Activated CD8-positive, alpha-beta T cell treated with anti-CD3 and anti-CD28 coated beads for 36 hours (primary cell): ENCODE results near the gene HLA-B. TPM values are rescaled to one million over a fixed set of nuclear protein-coding genes. Genes with fewer than 3 reads are reported as not detected.

ENCODE experiments used
- ATAC-seq: fragments of 200-7000 bp; cut with Tn5 transposase; one replicate; pipeline ENCODE4 v1.10.0; 2021; ENCODE audit warnings: mild to moderate bottlenecking, moderate library complexity
- CTCF ChIA-PET: fragments of 350-600 bp; sonication (Branson Sonifier 250); formaldehyde crosslinking; loops from one replicate; lab custom pipeline; 2021; ENCODE audit warnings: antibody characterized with exemption; lab: Charles Lee
- POLR2A ChIA-PET: fragments of 350-600 bp; sonication (Branson Sonifier 250); formaldehyde crosslinking; loops from one replicate; lab custom pipeline; 2021; ENCODE audit warnings: antibody characterized with exemption; lab: Charles Lee
- DNase-seq: peaks from one replicate; pipeline ENCODE4 v3.0.0-alpha.2; 2020
- H3K27ac Mint-ChIP-seq: one replicate; pipeline ENCODE4 v1.8.0; 2021; ENCODE audit warnings: mild to moderate bottlenecking, mixed read lengths
- H3K27me3 Mint-ChIP-seq: one replicate; pipeline ENCODE4 v1.8.0; 2021; ENCODE audit warnings: mixed read lengths
- H3K36me3 Mint-ChIP-seq: one replicate; pipeline ENCODE4 v1.8.0; 2021; ENCODE audit warnings: low read depth, mixed read lengths
- H3K4me1 Mint-ChIP-seq: one replicate; pipeline ENCODE4 v1.8.0; 2021; ENCODE audit warnings: low read depth, mixed read lengths
- H3K4me3 Mint-ChIP-seq: one replicate; pipeline ENCODE4 v1.8.0; 2021; ENCODE audit warnings: mild to moderate bottlenecking, moderate library complexity, mixed read lengths
- H3K9me3 Mint-ChIP-seq: one replicate; pipeline ENCODE4 v1.8.0; 2021; ENCODE audit warnings: mixed read lengths
- intact Hi-C: fragments of 100-400 bp; cut with micrococcal nuclease; formaldehyde crosslinking; loops from one replicate; pipeline ENCODE4 v1.10.0; 2022
- total RNA-seq, 2 experiments: library from RNA; stranded (reverse); gene quantifications; one replicate each; pipeline ENCODE4 v1.2.3, GENCODE V29; 2021
- TF ChIP-seq, protein P1 (sequence below): fragments of 200-600 bp; IDR thresholded peaks from one replicate; pipeline ENCODE4 v1.8.0; 2022; ENCODE audit warnings: antibody characterized with exemption, mild to moderate bottlenecking

HLA-B gene
- total RNA-seq, 2 experiments from 2014 or later, result 2,892 to 2,968 TPM

DNA sequence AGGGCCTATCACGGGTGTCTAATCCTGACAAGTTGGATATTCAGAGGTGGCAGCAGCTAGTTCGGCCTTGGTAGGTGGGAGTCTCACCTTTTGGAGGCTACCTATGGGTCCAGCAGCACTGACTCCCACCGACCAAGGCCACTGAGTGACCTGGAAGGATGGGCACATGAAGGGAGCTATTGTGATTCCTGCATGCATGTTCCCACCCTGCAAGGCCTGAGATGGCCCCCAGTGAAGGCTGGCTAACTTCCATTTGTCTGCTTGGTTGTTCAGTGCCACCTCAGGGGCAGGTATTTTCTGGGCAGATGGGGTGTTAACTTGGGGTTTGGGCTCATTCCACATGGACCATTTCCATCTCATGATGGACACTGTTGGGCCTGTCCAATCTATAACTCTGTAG is 28.1 kb upstream of the HLA-B start:
- Mint-ChIP-seq H3K9me3 (no peaks in the 10 kb centered on the region), H3K36me3 (no peaks in the 10 kb centered on the region), H3K4me3 (no peak overlapping the region), H3K27me3 (peaks cover under 1% of the 10 kb centered on the region), H3K4me1 (peaks cover 2% of the 10 kb centered on the region), H3K27ac (no peak overlapping the region)
- ATAC-seq (no peak), DNase-seq (no peak)
- TF ChIP-seq, protein P1, sequence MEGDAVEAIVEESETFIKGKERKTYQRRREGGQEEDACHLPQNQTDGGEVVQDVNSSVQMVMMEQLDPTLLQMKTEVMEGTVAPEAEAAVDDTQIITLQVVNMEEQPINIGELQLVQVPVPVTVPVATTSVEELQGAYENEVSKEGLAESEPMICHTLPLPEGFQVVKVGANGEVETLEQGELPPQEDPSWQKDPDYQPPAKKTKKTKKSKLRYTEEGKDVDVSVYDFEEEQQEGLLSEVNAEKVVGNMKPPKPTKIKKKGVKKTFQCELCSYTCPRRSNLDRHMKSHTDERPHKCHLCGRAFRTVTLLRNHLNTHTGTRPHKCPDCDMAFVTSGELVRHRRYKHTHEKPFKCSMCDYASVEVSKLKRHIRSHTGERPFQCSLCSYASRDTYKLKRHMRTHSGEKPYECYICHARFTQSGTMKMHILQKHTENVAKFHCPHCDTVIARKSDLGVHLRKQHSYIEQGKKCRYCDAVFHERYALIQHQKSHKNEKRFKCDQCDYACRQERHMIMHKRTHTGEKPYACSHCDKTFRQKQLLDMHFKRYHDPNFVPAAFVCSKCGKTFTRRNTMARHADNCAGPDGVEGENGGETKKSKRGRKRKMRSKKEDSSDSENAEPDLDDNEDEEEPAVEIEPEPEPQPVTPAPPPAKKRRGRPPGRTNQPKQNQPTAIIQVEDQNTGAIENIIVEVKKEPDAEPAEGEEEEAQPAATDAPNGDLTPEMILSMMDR, result no peak
- ChIA-PET POLR2A (no interaction called here), CTCF (interaction anchor here (1.5 to 1.6 kb wide), 2 partner anchors 8 to 18 kb away, joined by 4 to 5 read pairs; no protein-coding TSS in a partner anchor)
- intact Hi-C loops, result no loop called here

DNA sequence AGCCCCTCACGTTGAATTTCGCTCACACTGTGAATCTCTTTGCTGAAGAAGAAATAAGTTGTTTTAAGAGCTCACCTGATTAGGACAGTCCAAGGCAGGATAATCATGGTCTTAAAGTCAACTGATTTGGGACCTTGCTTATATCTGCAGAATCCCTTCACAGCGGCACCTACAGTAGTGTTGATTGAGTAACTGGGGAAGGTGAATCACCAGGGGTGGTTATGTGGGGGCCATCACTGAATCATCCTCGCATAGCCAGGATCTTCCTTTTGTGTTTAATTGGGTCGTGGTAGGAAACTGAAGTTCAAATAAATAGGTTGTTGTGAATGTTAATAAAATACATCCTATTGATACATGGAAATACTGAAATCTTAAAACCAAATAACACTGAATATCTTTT is 26.2 kb upstream of the HLA-B start:
- no peaks in the 10 kb centered on the region for H3K36me3 Mint-ChIP-seq
- H3K9me3 Mint-ChIP-seq, result no peaks in the 10 kb centered on the region
- no peak overlapping the region for H3K27ac Mint-ChIP-seq
- ATAC-seq, result peak; percentile 87
- ChIA-PET POLR2A (no interaction called here), CTCF (interaction anchor here (0.7 to 1.0 kb wide), 2 partner anchors 59 to 61 kb away, joined by 3 read pairs; no protein-coding TSS in a partner anchor)
- TF ChIP-seq, protein P1, result no peak
- peaks cover 9% of the 10 kb centered on the region for H3K27me3 Mint-ChIP-seq
- H3K4me3 Mint-ChIP-seq, result no peak overlapping the region
- H3K4me1 Mint-ChIP-seq, result peaks cover 2% of the 10 kb centered on the region
- intact Hi-C loops, result no loop called here
- DNase-seq, result peak; percentile 24

GRCh38 chr6:31381666-31382065 is 24.7 kb upstream of the HLA-B start:
- DNase-seq (no peak), ATAC-seq (no peak)
- CTCF ChIA-PET, result interaction anchor here (1.6 to 3.0 kb wide), 5 partner anchors 15 to 294 kb away, joined by 4 to 10 read pairs (median 5); no protein-coding TSS in a partner anchor
- TF ChIP-seq, protein P1, result no peak
- Mint-ChIP-seq H3K27me3 (peaks cover 9% of the 10 kb centered on the region), H3K4me1 (peaks cover 2% of the 10 kb centered on the region), H3K9me3 (no peaks in the 10 kb centered on the region), H3K27ac (no peak overlapping the region), H3K4me3 (no peak overlapping the region), H3K36me3 (no peaks in the 10 kb centered on the region)
- intact Hi-C loops, result no loop called here
- POLR2A ChIA-PET, result interaction anchor here (0.9 kb wide), 1 partner anchor 15 kb away, joined by 3 read pairs; no protein-coding TSS in a partner anchor

DNA sequence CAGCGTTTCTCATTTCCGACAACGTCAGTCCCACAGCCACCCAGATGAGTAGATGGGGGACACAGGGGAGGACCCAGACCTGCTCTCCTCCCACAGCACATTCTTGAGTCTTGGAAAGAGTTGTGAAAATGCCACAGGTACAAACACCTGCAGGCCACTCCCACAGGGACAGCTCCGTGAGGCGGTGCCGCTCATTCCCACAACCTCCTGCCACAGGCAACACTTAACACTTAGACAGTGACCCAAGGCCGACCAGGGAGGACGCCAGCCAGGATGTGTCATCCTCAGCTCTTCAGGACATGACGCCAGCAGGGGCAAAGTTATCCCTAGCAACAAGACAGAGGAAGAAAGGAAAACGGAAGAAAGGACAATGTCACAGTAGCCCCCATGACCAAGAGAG is 22.9 kb upstream of the HLA-B start:
- H3K4me3 Mint-ChIP-seq, result no peak overlapping the region
- DNase-seq, result no peak
- H3K36me3 Mint-ChIP-seq, result no peaks in the 10 kb centered on the region
- no peak for ATAC-seq
- H3K27ac Mint-ChIP-seq, result no peak overlapping the region
- peaks cover 9% of the 10 kb centered on the region for H3K27me3 Mint-ChIP-seq
- TF ChIP-seq, protein P1, result no peak
- ChIA-PET POLR2A (interaction anchor here (1.2 kb wide), 1 partner anchor 81 kb away, joined by 3 read pairs; no protein-coding TSS in a partner anchor), CTCF (interaction anchor here (3.0 to 6.1 kb wide), 2 partner anchors 13 to 62 kb away, joined by 10 to 36 read pairs; no protein-coding TSS in a partner anchor)
- H3K9me3 Mint-ChIP-seq, result no peaks in the 10 kb centered on the region
- H3K4me1 Mint-ChIP-seq, result peaks cover 2% of the 10 kb centered on the region
- intact Hi-C loops, result no loop called here

DNA sequence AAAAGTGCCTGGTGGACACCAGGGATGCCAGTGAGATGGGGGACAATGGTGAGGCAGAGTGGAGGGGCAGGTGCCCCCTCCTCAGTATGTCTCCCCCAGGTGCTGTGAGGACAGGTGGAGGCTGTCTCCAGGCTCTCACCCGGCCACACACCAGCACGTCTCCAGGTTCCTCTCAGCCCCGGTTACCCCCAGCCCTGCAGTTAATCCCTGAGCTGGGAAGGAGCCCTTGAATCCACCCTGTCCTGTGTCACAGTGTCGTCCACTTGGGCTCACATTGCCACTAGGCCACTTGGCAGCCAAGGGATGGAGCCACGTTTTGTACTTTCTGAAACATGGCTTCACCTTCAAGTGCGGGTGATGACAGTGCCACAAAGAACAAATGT is 21.7 kb upstream of the HLA-B start:
- Mint-ChIP-seq H3K9me3 (no peaks in the 10 kb centered on the region), H3K27ac (no peak overlapping the region), H3K4me1 (peaks cover 2% of the 10 kb centered on the region), H3K36me3 (no peaks in the 10 kb centered on the region), H3K27me3 (peaks cover 9% of the 10 kb centered on the region), H3K4me3 (no peak overlapping the region)
- TF ChIP-seq, protein P1, result no peak
- no peak for ATAC-seq
- POLR2A ChIA-PET, result no interaction called here
- no peak for DNase-seq
- intact Hi-C loops, result no loop called here
- CTCF ChIA-PET, result interaction anchor here (1.2 to 6.1 kb wide), 4 partner anchors 12 to 245 kb away, joined by 3 to 36 read pairs (median 4); no protein-coding TSS in a partner anchor
